Activated CD8-positive, alpha-beta memory T cell treated with anti-CD3 and anti-CD28 coated beads, Interleukin-2, amount 50 U/mL, for 24 hours (primary cell): ENCODE measurements around the gene SGCB.
"Not testable (repeated sequence)": the region's sequence is repeated elsewhere in the genome, so short reads cannot be mapped to it uniquely, and the experiment has no call there.

Source experiments
- DNase-seq: peaks from one replicate; pipeline ENCODE4 v3.0.0-alpha.2; 2020; ENCODE audit errors: extremely low read depth

SGCB gene, protein sequence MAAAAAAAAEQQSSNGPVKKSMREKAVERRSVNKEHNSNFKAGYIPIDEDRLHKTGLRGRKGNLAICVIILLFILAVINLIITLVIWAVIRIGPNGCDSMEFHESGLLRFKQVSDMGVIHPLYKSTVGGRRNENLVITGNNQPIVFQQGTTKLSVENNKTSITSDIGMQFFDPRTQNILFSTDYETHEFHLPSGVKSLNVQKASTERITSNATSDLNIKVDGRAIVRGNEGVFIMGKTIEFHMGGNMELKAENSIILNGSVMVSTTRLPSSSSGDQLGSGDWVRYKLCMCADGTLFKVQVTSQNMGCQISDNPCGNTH

GRCh38 chr4:52038103-52038912, at the start of gene SGCB:
TSS of gene SGCB (minus strand) at chr4:52038299. CDS start at chr4:52038259, 40 bp downstream.
- DNase-seq, result peak; percentile 24

- not testable (repeated sequence) for DNase-seq
Measured at GRCh38 chr4:52086425-52086824, 48.3 kb upstream of the SGCB start.

DNA sequence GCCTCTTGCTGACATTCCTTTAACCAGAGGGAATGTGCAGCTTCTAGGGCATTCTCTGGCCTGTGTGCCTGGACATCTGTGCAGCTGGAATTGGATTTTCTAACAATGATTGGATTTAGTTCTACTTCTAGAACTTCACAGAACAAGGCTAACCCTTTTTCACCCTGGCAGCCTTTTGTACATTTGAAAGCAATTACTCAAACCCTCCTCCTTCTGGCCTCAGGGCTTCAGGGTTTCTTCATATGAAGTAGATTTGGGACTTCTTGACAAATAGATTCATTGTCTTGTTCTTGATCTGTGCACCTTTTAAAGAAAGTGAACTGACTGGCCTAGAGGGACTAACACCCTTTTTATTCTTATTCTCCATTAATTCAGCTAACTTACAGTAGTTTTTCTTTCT, 43.1 kb upstream of the SGCB start:
- no peak for DNase-seq

DNA sequence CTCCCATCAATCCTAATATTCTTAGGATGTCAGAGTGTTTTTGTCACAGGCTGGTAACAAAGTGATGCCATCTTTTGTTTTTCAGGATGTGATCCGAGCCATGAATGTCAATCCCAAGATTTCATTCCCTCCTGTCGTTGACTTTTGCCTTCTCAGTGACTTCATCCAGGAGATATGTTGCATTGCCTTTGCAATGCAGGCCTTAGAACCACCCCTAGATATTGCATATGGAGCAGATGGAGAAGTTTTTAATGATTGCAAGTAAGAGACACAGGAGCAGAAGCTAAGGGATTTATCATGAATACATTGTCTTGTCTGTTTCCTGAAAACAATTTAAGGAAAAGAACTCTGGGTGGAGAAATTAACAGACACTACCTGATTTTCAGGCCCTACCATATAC, 41.6 kb upstream of the SGCB start:
- no peak for DNase-seq

- DNase-seq, result no peak
Measured at GRCh38 chr4:52076731-52077130, 38.6 kb upstream of the SGCB start.

GRCh38 chr4:52071791-52072546, 33.9 kb upstream of the SGCB start:
- DNase-seq, result no peak

DNA sequence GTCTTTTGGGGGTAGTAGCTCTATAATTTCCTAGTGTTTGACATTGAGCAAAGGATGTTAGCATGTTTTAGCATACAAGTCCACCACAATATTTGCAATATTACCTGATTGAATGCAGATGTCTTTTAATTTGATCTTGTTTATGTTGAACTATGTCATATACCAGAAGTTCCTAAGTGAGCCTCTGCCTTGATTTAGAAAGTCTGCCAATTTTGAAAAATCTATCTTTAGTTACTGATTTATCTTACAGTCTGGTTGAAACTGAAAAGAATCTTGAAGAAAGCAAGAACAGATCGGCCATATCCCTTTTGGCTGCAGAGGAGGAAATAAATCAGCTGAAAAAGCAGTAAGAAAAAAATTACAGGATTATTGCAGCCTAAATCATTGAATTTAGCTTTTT, 31.5 kb upstream of the SGCB start:
- DNase-seq, result no peak

GRCh38 chr4:52059372-52059771, 21.3 kb upstream of the SGCB start:
- no peak for DNase-seq

DNA sequence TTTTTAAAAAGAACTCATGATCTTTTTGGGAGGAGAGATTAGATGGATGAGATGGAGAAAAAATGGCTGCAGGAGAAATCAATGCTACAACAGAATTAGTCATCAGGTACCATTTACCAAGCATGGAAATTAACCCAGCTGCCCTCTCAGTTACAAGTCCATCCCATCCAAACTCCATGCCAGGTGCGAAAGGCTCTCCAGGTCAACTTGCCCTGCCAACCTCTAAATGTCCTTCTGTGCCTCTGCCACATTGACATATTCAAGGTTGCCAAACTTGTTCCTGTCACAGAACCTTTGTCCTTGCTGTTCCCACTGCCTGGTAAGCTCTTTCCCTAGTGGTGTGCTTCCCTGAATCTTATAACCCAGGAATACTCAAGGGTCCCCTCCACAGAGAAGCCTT, 20.2 kb upstream of the SGCB start:
- DNase-seq, result no peak

DNA sequence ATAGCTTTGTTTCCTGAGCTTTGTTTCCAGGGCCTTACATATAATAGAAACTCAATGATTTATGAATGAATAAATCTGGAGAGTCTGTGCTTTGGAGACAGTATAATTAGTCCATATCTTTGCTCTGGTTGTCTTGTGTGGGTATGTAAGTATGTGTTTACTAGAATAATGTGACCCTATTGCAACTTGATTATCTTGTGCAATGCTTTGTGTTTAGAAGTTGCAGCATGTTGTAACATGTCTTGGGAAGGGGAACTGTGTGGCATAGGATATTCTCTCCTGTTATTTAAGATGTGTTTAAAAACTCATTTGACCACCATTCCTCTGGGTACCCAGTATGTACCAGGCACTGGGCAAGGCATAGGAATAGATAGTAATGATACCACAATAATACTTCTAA, 19.1 kb upstream of the SGCB start:
- DNase-seq, result no peak

- no peak for DNase-seq
Measured at GRCh38 chr4:52054254-52054653, 16.2 kb upstream of the SGCB start.

GRCh38 chr4:52052475-52052780, 14.3 kb upstream of the SGCB start:
- no peak for DNase-seq

DNA sequence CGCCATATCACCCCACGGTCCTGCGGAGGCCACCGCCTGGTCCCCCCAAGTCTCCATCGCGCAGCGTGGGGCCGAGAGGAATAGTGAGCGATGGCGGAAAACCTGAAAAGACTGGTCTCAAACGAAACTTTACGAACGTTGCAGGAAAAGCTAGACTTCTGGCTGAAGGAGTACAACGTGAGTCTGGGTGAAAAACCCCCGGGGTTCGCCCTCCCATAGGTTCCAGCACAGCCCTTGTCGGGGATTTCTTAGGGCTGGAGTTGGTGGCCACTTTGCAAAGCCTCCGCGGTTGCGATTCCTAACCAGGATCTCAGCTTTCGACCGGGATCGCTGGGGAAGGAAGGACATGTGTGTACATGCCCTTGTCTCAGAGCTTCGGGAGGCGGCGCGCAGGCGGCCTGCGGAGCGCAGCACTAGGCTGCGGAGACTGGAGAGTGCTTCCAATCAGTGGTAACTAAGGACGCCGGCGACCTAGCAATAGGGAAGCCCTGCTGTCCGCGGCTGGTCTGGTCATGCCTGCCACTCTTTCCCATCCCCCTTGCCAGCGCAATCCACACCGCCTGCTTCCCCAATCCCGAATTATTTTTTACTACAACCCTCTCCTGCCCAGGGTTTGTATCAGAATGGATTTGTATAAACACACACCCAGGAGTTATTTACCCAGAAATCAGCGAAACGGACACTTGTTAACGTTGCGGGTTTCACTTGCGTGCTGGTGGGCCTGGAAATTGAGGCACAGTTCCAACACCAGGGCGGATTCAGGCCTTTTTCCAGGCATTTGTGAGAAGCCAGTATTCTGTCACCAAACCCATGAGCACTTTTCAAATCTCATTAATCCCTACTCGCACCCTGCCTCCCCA, 13.7 kb upstream of the SGCB start:
- no peak for DNase-seq

DNA sequence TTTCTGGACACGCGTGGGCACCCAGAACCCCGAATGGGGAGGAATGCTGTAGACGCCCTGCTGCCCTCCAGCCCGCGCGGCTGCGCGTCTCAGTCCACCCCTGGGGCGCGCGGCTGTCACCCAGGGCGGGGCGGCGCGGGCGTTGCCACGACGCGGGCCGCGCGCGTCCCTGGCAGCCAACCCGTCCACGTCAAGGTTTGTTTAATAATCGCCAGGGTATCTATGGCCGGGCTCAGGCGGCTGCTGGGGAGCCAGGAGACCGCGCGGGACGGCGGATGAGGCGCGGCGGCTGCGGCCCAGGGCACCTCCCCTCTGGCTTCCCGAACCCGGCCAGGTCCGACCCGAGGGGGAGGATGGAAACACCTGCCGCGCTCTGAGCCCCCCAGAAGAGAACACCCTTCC, 13.1 kb upstream of the SGCB start, which contains the start of gene SPATA18:
Gene SPATA18, plus strand, starts transcription at position 92 of the 402 bp plus-strand sequence. CDS start 401 bp downstream, outside the sequence.
- DNase-seq, result no peak

DNA sequence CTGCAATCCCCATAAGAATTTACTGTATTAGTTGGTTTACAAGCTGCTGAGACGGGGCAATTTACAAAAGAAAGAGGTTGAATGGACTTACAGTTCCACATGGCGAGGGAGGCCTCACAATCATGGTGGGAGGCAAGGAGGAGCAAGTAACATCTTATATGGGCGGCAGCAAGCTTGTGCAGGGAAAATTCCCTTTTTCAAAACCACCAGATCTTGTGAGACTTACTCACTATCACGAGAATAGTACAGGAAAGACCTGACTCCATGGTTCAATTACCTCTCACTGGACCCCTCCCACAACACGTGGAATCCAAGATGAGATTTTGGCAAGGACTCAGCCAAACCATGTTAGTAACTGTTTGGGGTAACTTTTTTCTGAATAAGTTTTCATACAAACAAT, 11.2 kb upstream of the SGCB start:
- DNase-seq, result no peak

GRCh38 chr4:52045028-52045427, 6.9 kb upstream of the SGCB start:
- DNase-seq, result no peak

- DNase-seq, result no peak
Measured at GRCh38 chr4:52037689-52038102, 403 bp downstream of the SGCB start.

DNA sequence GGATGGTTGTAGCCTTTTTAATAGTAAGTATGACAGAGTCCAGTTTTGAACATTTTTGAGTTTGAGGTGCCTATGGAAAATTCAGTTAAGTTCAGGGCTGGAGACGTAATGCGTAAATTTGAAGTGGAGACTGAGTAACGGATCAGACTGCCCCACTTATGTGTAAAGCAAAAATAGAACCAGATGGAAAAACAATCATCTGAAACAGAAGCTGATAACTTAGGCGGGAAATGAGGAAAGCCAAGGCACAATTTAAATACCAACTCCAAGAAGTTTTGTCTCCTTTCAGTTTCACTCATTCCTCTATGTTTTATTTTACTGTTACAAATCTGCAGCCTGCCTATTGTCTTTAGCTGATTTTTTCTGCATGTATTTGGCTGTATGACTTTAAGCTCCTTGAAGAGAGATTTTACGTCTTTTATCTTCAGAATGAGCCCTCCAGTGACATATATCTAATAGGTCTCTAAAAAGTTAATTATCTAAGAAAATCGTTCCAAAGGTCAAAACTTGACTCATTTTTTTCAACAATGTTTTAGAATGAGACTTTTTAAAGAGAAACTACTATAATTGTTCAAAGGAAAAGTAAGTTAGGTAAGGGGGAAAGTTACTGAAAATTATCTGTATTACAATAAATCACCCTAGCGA, 1.1 kb downstream of the SGCB start:
- DNase-seq, result no peak

DNA sequence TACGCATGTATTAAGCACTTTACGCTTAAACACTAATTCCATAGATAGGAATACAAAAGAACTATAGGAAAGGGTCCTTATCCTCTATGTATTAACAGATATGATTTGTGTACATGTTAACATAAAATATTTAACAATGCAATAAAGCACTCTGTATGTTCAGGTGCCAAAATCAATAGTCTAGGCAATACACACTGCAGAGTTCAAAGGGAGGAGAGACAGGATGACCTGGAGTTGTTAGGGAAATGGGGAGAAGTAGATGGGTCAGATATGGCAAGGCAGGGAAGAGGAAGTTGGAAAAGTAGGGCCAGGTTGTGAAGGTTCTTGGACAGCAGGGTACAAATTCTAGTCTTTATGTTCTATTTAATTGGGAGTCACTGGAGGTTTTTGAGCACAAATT, 2.9 kb downstream of the SGCB start:
- no peak for DNase-seq

GRCh38 chr4:52032005-52032404, 6.1 kb downstream of the SGCB start:
- DNase-seq, result no peak

- no peak for DNase-seq
Measured at GRCh38 chr4:52028970-52029369, 9.1 kb downstream of the SGCB start.
